ENCODE results near the gene ARL8A.
"Not testable (repeated sequence)": the region's sequence is repeated elsewhere in the genome, so short reads cannot be mapped to it uniquely, and the experiment has no call there.

Gene ARL8A

GRCh38 chr1:202172015-202172355, 27.4 kb upstream of the ARL8A start:
- peak; percentile 52 for DNase-seq

GRCh38 chr1:202171292-202172014, 26.9 kb upstream of the ARL8A start:
- no peak for DNase-seq

GRCh38 chr1:202170726-202171125, 26.2 kb upstream of the ARL8A start:
- DNase-seq = peak; percentile 78

DNA sequence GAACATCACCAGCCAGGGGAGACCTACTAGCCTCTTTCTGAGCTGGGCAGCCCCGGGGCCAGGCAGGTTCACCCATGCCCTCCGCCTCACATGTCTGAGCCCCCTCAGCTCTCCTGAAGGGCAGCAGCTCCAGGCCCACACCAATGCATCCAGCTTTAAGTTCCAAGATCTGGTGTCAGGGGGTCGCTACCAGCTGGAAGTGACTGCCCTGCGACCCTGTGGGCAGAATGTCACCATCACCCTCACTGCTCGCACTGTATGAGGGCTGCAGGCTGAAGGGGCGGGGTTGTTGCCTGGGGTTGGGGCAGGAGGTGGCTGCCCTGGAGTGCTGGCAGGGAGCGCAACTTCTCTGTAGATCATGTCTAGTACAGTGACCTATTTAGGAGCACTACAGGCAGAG, 24.3 kb upstream of the ARL8A start:
- no peak for DNase-seq

DNA sequence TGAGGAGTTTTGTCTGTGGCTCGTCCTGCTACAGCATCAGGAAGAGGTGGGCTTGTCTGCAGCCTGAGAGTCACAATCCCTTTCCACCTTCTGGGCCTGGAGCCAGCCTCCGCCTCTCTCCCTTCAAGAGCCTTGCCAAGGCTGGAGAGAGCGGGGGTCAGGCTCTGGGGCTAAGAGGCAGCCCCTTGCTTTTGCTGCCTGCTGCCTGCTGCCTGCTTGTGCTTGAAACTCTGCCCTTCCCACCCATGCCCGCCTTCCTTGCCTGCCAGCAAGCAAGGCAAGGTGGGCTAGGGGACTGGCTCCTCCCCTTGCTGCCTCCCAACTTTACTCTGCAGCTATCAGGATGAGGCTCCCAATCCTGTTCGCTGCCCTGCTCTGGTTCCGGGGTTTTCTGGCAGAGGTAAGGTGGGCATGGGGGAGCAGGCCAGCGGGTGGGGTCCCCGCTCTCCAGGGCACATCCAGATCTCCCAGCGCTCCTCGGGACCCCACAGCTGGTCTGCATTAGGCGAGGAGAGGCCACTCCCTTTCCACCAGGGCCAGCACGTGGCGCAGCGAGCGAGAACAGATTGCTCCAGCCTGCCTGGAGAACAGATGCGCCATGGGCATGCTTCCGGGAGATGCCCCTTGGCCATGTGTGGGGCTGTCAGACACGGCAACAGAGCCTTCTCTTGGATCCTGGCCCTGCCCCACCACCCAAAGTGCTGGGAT, 23.3 kb upstream of the ARL8A start:
- DNase-seq = peak; percentile 50

DNA sequence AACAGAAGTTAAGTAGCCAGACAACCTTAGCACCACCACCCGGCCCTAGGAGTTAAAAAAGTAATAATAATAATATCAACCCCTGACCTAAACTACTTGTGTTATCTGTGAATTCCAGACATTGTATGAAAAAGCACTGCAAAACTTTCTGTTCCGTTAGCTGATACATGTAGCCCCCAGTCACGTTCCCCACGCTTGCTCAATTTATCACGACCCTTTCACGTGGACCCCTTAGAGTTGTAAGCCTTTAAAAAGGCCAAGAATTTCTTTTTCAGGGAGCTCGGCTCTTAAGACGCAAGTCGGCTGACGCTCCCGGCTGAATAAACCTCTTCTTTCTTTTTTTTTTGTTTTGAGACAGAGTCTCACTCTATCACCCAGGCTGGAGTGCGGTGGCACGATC, 22.5 kb upstream of the ARL8A start:
- DNase-seq = not testable (repeated sequence)

DNA sequence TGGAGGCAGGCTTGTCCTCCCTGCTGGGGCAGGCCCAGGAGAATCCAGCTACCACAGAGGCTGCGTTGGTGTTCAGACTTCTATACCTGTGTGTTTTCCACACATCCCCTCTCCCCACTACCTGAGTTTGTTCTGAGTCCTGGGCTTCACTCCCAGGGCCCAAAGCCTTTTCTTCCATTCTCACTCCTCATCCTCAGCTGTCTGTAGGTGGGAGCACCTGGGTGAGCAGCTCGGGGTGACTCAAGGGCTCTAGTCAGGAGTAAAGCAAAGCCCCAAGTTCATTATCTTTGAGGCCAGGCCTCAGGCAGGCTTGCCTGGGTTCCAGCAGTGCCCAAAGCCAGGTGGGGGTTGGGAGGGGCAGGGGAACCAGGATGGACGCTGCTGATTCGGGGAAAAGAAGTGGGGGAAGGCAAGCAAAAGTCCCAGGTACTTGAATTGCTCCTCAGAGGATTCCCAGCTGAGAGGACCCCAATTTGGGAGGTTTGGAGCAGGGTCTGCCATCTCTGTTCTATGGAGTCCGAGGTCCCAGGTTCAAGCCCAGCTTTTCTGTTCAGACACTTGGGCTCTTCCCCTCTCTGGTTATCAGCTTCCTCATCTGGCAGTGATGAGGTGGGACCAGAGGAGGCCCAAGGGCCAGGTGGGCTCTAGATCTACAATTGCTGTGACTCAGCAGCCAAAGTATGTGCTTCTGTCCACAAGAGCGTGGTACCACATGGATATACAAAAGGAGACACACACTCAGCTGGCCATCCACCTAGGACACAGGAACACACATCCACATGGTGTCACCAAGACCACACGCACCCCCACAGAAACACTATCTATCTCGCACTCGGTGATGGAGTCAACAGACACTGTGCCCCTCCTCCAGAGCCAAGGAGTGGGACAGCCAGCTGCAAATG, 21.7 kb upstream of the ARL8A start:
- no peak for DNase-seq

DNA sequence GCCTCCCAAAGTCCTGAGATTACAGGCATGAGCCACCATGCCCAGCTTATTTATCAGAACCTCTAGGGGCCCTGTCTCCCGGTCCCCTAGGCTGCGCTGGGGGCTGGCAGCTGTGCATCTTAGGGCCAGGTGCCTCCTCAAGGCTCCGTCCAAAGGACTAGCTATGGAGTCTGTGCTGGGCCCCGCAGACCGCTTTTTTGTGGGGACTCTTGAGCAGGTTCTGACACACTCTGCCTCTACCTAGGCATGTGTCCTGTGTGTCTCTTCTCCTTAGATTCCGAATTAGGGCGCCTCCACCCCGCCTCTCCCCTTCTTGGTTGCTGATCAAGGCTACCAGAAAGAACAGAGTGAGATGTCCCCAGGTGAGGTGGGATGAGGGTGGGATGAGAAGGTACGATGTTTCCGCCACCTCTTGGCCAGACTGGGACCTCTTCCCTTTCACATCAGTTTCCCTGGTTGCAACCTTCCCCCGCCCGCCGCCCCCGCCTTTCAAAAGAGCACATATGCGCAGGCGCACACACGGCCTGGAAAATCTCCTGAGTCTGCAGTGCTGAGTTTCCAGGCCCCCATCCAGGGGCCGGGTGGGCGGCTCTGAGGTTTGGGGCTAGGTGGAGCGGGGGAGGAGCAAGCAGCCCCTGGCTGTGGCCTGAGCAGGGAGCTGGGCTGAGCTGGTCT, 20.9 kb upstream of the ARL8A start:
- no peak for DNase-seq

GRCh38 chr1:202164271-202165037, 19.9 kb upstream of the ARL8A start:
- no peak for DNase-seq

- DNase-seq = no peak
Observed at GRCh38 chr1:202163281-202164270, 19.0 kb upstream of the ARL8A start.

DNA sequence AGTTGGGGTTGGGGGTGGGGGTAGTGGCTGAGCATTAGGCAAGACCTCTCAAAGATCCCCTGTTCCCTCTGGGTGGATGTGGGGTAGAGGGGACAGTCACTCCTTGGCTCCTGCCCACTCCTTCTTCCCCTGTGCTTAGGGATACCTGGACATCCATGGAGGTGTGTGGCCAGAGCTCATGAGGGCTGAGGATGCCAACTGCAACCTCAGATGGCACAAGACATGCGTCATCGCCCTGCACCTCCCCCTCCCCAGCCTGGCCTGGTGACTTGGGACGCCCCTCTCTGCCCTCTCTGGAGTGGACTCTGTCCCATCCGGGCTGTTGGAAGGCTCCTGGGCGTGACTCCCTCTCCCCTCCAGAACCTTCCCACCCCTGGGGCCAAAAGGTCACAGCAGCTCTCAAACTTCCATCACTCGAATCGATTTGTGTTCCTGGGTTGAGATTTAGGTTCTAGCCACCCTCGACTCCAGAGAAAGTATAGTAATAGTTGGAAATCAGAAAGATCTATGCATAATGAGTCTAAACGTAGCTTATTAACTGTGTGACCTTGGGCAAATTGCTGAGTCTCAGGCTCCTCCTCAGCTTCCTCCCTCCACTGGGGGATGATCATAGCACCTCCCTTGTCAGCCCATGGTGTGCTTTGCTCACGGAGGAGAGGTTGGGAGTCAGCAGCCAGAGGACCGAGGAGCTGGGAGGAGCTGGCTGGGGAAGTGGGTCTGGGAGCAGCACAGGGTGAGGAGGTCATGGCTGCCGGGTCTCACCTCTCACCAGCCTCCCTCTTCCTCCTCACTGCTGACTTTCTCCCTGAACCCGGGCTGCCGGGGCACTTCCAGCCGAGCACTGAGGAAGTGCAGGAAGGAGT, 18.1 kb upstream of the ARL8A start:
- no peak for DNase-seq

DNA sequence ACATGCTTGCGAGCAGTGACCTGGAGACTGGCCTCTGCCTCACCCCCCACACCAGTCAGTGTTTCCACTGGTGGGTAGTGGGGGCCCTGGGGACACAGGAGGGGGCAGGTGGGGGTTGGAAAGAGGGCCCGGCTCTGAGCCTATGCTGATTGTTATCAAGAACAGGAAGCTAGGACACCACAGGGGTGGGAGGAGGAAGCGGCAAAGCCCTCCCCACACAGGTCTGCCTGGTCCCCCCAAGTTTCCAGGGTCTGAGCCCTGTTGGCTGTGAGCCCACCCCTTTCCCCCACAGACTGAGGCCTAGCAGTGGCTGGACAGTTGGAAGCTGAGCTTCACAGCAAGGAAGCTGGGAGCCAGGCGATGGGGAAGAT, 17.5 kb upstream of the ARL8A start:
- no peak for DNase-seq

GRCh38 chr1:202161151-202162046, 16.9 kb upstream of the ARL8A start:
- no peak for DNase-seq

DNA sequence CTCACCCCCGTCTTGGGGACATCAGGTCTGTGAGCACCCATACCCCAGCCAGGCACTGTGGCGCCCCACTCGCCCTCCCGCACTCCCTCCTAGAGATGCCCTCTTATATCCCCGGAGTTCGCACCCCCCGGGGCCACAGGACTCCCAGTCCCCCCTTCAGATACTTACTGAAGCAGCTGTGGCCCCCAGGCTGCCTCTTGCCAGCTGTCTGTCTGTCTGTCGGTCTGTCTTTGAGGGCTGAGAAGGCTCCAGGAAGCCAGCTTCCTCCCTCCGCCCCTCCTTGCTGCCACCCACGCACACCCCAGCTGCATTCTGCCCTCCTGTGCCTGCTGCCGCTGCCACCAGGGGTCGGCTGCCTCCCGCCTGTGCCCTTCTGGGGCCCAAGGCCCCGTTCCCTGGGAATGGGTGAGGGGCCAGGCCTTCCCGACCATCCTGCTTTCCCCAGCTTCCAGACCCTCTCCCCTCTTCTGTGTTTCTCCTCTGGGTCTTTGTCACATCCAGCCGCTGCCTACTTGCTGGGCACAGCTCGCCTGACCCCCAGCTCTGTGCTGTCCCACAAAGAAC, 15.9 kb upstream of the ARL8A start, which contains the start of gene PTPN7:
PTPN7 (minus strand) TSS at position 226 of the 564 bp plus-strand sequence. CDS start 1,200 bp downstream, outside the sequence.
- DNase-seq = no peak

DNA sequence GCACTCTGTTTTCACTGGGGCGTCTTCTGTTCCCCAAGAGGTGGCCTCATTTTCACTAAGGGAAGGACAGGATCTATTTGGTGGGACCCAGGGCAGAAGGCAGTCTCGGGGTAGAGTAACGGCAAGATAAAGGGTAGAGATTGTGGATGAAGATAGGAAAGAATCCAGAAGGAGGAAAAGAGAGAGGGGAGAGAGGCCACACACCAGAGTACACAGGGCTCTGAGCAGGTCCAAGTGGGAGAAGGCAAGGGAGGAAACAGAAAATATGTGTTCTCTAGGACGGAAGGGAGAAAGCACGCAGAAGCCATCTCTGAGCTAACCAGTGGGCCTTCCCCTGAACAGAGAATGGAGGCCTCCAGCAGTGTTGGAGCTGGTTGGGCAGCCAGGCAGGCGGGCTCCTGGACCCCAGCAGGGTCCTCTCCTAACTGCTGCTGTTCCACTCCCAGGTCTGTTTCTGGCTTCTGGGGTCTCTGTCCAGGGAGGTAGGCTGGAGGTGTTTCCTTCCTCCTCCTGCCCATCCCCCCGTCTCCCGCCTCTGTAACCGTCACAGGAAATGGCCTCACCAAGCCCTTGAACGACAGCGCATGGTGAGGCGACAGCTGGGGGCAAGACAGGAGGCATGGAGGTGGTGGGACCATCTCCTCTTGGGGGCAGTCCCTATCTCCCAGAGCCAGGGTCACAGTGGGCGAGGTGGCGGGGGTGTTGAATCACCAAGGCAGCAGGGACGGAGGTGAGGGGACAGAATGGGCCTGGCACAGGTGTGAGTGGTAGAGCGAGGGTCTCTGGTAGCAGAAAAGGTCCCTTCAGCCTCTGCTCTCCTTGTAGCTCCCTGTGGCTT, 15.2 kb upstream of the ARL8A start:
- no peak for DNase-seq

DNA sequence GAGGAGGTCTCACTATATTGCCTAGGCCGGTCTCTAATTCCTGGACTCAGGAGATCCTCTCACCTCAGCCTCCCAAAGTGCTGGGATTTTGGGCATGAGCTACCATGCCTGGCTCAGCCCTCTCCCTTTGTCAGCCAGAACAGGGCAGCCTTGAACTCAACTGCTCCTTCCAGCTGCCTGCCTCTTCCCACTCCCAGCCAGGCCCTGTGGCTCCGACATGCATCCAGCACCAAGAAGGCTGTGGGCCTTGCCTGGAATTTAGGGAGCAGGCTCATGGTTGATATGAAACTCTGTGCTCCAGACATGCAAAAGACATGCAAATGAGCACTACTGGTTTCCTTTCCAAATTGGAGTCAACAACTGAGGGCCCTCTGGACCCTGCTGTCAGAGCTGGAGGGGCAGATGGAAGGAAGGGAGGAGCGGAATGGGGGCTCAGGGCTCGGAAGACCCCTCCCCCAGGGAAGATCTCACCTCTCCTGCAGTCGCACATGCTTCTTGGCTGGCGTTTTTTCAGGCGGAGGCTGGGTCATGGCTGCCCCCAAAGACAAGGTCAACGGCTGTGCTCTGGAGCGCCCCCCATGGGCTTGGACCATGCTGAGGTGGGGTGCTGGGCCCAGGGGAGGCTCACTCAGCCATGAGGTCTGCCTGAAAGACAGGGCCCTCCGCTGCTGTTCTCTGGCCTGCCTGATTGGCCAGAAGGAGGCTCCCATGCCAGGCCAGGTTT, 14.4 kb upstream of the ARL8A start:
- DNase-seq = no peak

DNA sequence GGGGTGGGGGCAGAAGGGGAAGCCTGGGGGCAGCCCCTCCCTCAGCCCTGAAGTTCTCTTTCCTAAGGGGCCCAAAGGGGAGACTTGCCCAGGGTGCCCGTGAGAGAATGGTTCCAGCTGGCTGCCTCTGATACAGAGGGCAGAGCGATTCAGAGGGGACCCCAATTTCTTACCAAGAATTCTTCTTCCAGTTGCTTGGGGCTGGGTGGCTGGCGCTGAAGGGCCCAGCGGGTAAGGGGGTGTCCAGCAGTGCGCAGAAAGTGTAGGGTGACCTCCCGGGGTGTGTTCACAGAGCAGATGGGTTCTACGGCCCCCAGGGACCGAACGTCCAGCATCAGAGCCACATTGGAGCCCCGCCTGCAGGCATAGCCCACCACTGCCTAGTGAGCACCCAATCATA, 13.4 kb upstream of the ARL8A start:
- DNase-seq = no peak

Data from NCI-H82 (cell line).